HepG2 (cell line): ENCODE results near the gene C21orf58. TPM values are rescaled to one million over a fixed set of nuclear protein-coding genes. Genes with fewer than 3 reads are reported as not detected.

Source experiments
- ATAC-seq: fragments of 200-7000 bp; cut with Tn5 transposase; 3 replicates; pipeline ENCODE4 v1.9.1; 2020; ENCODE audit warnings: mild to moderate bottlenecking, moderate library complexity
- BruUV-seq: library from RNA; stranded (reverse); fragments of 400-500 nt; replicated peaks from 2 replicates; lab custom pipeline; 2021; lab: Mats Ljungman, UMichigan
- CTCF ChIA-PET: fragments of 300-600 bp; formaldehyde crosslinking; extraction: SDS; loops from one replicate; lab custom pipeline; 2021; ENCODE audit warnings: low total read pairs, inconsistent platforms, low intra/inter-chr PET ratio; lab: Yijun Ruan, JAX
- POLR2A ChIA-PET: fragments of 350-600 bp; sonication (Branson Sonifier 250); formaldehyde crosslinking; loops from one replicate; lab custom pipeline; 2020; ENCODE audit warnings: antibody characterized with exemption, inconsistent platforms; lab: Yijun Ruan, JAX
- DNase-seq: peaks from one replicate; pipeline ENCODE4 v3.0.0-alpha.2; 2015; ENCODE audit warnings: low spot score
- FAIRE-seq: peaks from 3 replicates; lab custom pipeline; 2011; peaks lifted over from hg19 to GRCh38; lab: Jason Lieb, UNC
- H2AFZ ChIP-seq: one replicate; pipeline ENCODE4 v1.6.1; 2011; ENCODE audit warnings: low read length, inconsistent platforms
- H3K27ac ChIP-seq: fragments of 300-600 bp; 3 replicates; pipeline ENCODE4 v1.8.0; 2011; ENCODE audit warnings: mixed run types, mild to moderate bottlenecking, mixed read lengths, low read length, inconsistent platforms; ENCODE audit not compliant: insufficient read depth; ENCODE audit errors: extremely low read length
- H3K27me3 ChIP-seq, 2 experiments: fragments of 200-600 bp in 1 of 2; 2 replicates in 1 of 2; 3 replicates in 1 of 2; pipeline versions ENCODE4 v1.6.0 to v1.8.0; 2011; ENCODE audit warnings: low read length in 2 of 2, mild to moderate bottlenecking in 2 of 2, moderate library complexity in 2 of 2, inconsistent platforms in 1 of 2; ENCODE audit not compliant: insufficient read depth in 2 of 2, control insufficient read depth in 1 of 2
- H3K36me3 ChIP-seq, 2 experiments: fragments of 200-600 bp in 1 of 2; replicated peaks in 1 of 2; 2 replicates in 1 of 2; 3 replicates in 1 of 2; pipeline versions ENCODE4 v1.5.1 to v1.8.0; 2011; ENCODE audit warnings: low read length in 2 of 2, inconsistent platforms in 1 of 2; ENCODE audit not compliant: insufficient read depth in 2 of 2, control insufficient read depth in 1 of 2
- H3K4me1 ChIP-seq: 2 replicates; pipeline ENCODE4 v1.5.1; 2012; ENCODE audit warnings: low read length, inconsistent platforms; ENCODE audit not compliant: insufficient read depth
- H3K4me2 ChIP-seq: 2 replicates; pipeline ENCODE4 v1.6.0; 2011; ENCODE audit warnings: low read depth, low read length, inconsistent platforms
- H3K4me3 ChIP-seq, 3 experiments: fragments of 200-600 bp in 1 of 3; sonication (generic), shearing (Covaris generic) in 1 of 3; replicated peaks in 1 of 3; 2 replicates each; pipeline ENCODE4 v1.5.1; 2011 to 2016; ENCODE audit warnings: low read length in 3 of 3, inconsistent platforms in 2 of 3, low read depth in 2 of 3, mild to moderate bottlenecking in 2 of 3, control low read depth in 1 of 3, mixed read lengths in 1 of 3; ENCODE audit not compliant: insufficient read depth in 1 of 3
- H3K79me2 ChIP-seq: one replicate; pipeline ENCODE4 v1.6.1; 2011; ENCODE audit warnings: low read length, inconsistent platforms; ENCODE audit not compliant: insufficient read depth
- H3K9ac ChIP-seq: 2 replicates; pipeline ENCODE4 v1.6.0; 2011; ENCODE audit warnings: mild to moderate bottlenecking, low read depth, low read length, inconsistent platforms; ENCODE audit not compliant: insufficient read depth
- H3K9me3 ChIP-seq: 2 replicates; pipeline ENCODE4 v1.5.1; 2012; ENCODE audit warnings: mild to moderate bottlenecking, low read length
- H4K20me1 ChIP-seq: 2 replicates; pipeline ENCODE4 v1.6.0; 2011; ENCODE audit warnings: inconsistent platforms, mild to moderate bottlenecking, low read length, moderate library complexity; ENCODE audit not compliant: insufficient read depth
- BRF2 ChIP-seq: sonication (generic); formaldehyde crosslinking; IDR thresholded peaks from 2 replicates; pipeline ENCODE4 v1.8.1; 2022; ENCODE audit warnings: mild to moderate bottlenecking, missing genetic modification reagents
- DNMT1 ChIP-seq: sonication (generic); formaldehyde crosslinking; IDR thresholded peaks from 2 replicates; pipeline ENCODE4 v1.5.1; 2020; ENCODE audit warnings: mild to moderate bottlenecking, missing genetic modification reagents
- DNMT3B ChIP-seq: conservative IDR thresholded peaks from 2 replicates; pipeline ENCODE4 v1.6.1; 2016; ENCODE audit warnings: missing biosample characterization, control low read depth
- GABPA ChIP-seq, 2 experiments: IDR thresholded peaks; 2 replicates each; pipeline ENCODE4 v1.6.1; 2011 to 2016; ENCODE audit warnings: low read depth in 2 of 2, low read length in 1 of 2, missing biosample characterization in 1 of 2, missing genetic modification characterization in 1 of 2
- HNF4G ChIP-seq, 2 experiments: sonication (generic) in 1 of 2; formaldehyde crosslinking in 1 of 2; IDR thresholded peaks; 2 replicates each; pipeline versions ENCODE4 v1.4.0 to v1.6.1; 2011 to 2020; ENCODE audit warnings: borderline replicate concordance in 2 of 2, low read depth in 2 of 2, mild to moderate bottlenecking in 2 of 2, low read length in 1 of 2, missing genetic modification reagents in 1 of 2, moderate library complexity in 1 of 2
- PHF8 ChIP-seq: sonication (generic); formaldehyde crosslinking; IDR thresholded peaks from 2 replicates; pipeline ENCODE4 v1.5.0; 2020; ENCODE audit warnings: missing genetic modification reagents
- RNF219 ChIP-seq: sonication (generic); formaldehyde crosslinking; IDR thresholded peaks from 2 replicates; pipeline ENCODE4 v1.5.0; 2020; ENCODE audit warnings: mild to moderate bottlenecking, missing genetic modification reagents
- RORA ChIP-seq: sonication (generic); formaldehyde crosslinking; IDR thresholded peaks from 2 replicates; pipeline ENCODE4 v1.5.0; 2020; ENCODE audit warnings: mild to moderate bottlenecking, missing genetic modification reagents, moderate library complexity
- ZNF619 ChIP-seq: sonication (generic); formaldehyde crosslinking; IDR thresholded peaks from 2 replicates; pipeline ENCODE4 v1.4.0; 2020; ENCODE audit warnings: mild to moderate bottlenecking, missing genetic modification reagents
- ZNF780A ChIP-seq: sonication (generic); formaldehyde crosslinking; IDR thresholded peaks from 2 replicates; pipeline ENCODE4 v1.8.0; 2022; ENCODE audit warnings: mild to moderate bottlenecking, missing genetic modification reagents, moderate library complexity
- whole genome bisulfite sequencing: methylation state at CpG from one replicate; pipeline ENCODE4 v1.1.6; 2017; ENCODE audit warnings: low lambda C conversion rate; 5-methylcytosine and 5-hydroxymethylcytosine counted together
- in situ Hi-C: cut with HindIII; loops from 2 replicates; pipeline ENCODE4 v1.10.0; 2017; ENCODE audit warnings: low pct_unique_long_range_greater_than_20kb; ENCODE audit not compliant: extremely low pct_ligation_motif_present
- intact Hi-C: fragments of 100-400 bp; cut with micrococcal nuclease; formaldehyde crosslinking; loops from one replicate; pipeline ENCODE4 v1.10.0; 2022; ENCODE audit not compliant: unreplicated experiment
- polyA plus RNA-seq, 8 experiments: library from polyadenylated mRNA; depleted of rRNA in 3 of 8; stranded (reverse) in 7 of 8; unstranded in 1 of 8; fragments of >200 nt; fragmentation: Illumina TruSeq in 4 of 8; extraction: Trizol in 4 of 8; gene quantifications; 2 replicates each; pipeline versions ENCODE4 v1.2.1 to v1.2.3, GENCODE V29; 2011 to 2016; ENCODE audit warnings: low read depth in 4 of 8, missing spikeins in 1 of 8, mixed read lengths in 1 of 8; ENCODE audit not compliant: insufficient read depth in 1 of 8
- total RNA-seq, 5 experiments: library from RNA; depleted of rRNA; stranded (reverse); fragments of >200 nt; fragmentation: Illumina TruSeq; extraction: Trizol; gene quantifications; 2 replicates each; pipeline ENCODE4 v1.2.3, GENCODE V29; 2016; ENCODE audit warnings: low read depth in 1 of 5

Gene C21orf58
- total and polyA plus RNA-seq, 2 of the 13 experiments (the other 11 are each of a cell fraction or from before 2014, with no cell fraction given): 3.5 to 6.8 TPM

DNA sequence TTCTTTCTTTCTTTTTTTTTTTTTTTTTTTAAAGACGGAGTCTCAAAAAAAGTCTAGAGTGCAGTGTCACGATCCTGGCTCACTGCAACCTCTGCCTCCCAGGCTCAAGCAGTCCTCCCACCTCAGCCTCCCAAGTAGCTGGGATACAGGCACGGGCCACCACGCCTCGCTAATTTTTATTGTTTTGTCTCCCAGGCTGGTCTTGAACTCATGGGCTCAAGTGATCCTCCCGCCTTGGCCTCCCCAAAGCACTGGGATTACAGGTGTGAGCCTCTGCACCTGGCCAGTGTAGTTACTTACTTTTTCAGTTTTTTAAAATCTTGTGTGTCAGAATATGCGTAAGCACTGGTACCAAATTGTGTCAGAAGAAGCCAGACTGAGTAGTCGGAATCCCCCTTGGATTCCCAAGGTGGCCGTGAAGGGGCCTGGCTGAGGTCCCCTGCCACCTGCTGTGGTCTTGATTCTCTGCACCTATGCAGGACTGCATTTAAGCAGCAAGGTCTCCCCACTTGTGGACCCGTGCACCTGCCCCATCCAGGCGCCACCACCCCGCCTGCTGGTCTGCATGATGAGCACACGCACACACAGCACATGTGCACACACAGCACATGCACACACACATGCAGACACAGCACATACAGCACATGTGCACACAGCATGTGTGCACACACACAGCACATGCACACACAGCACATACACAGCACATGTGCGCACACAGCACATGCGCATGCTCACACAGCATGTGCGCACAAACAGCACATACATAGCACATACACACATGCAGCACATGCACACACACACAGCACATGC lies 47.7 kb upstream of the C21orf58 start:
- ATAC-seq: no peak
- FAIRE-seq: no peak
- Histone ChIP-seq H3K4me1 (no peaks in the 10 kb centered on the region), H3K9ac (no peak overlapping the region), H3K79me2 (peaks cover 4% of the 10 kb centered on the region), H3K4me2 (no peak overlapping the region), H3K27me3 (no peaks in the 10 kb centered on the region), H4K20me1 (no peaks in the 10 kb centered on the region), H3K36me3 (peaks cover 20 to 41% of the 10 kb centered on the region in 2 experiments; a peak in 4 of 5 replicates), H3K27ac (no peak overlapping the region), H3K9me3 (no peaks in the 10 kb centered on the region), H2AFZ (no peak overlapping the region), H3K4me3 (no peak overlapping the region)
- CTCF ChIA-PET: no interaction called here
- intact Hi-C loops (no loop called here), in situ Hi-C loops (no loop called here)
- TF ChIP-seq GABPA (IDR thresholded peaks at IDR 0.05; ENCODE audit: low read depth, low read length) (0 out of 2 replicates have a peak, but pooled peaks have one; percentile 4), GABPA (CRISPR knock-in tag; IDR thresholded peaks at IDR 0.05; ENCODE audit: low read depth) (no peak), BRF2 (CRISPR knock-in tag) (no peak), DNMT1 (CRISPR knock-in tag) (no peak)
- 97% methylated on average over 13 of the region's 16 CpGs for WGBS
- POLR2A ChIA-PET: no interaction called here
- no TSS peak for BruUV-seq
- DNase-seq: no peak

DNA sequence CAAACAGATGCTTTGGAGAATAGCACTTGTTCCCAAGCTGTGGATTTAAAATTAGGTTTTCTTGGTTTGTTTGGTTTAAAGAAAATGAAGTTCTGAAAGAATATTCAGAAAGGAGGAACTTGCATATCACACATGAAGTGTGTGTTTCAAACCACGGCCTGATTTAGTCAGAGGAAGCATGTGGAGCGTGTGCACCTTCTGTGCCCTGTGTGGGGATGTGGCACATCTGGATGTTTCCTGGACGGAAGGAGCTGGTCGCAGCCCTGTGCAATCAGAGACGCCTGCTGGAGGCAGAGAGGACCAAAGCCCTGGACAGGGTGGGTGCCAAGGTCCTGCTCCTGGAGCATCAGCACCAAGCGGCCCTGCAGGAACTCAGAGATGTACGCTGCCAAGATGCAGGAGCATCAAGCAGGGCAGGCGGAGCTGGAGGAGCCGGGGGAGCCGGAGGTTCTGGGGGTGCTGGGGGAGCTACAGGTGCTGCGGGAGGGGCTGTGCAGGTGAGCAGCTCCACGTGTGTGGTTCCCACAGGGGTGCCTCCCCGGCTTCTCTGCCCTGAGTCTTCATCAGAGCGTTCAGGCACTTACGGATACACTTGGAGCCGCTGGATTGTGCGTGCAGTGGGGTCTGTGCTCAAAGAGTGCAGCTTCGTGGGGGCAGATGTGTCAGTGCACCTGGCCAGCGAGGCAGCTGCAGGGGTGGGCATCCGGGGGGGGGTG lies 46.0 kb upstream of the C21orf58 start:
- H4K20me1 ChIP-seq: no peaks in the 10 kb centered on the region
- intact Hi-C loops: no loop called here
- ChIA-PET CTCF (no interaction called here), POLR2A (no interaction called here)
- FAIRE-seq (no peak), ATAC-seq (no peak), DNase-seq (no peak)
- no peak overlapping the region for H3K27ac ChIP-seq
- H2AFZ ChIP-seq: no peak overlapping the region
- H3K9ac ChIP-seq: no peak overlapping the region
- H3K4me1 ChIP-seq: no peaks in the 10 kb centered on the region
- peaks cover 2% of the 10 kb centered on the region for H3K79me2 ChIP-seq
- no peaks in the 10 kb centered on the region for H3K9me3 ChIP-seq
- no TSS peak for BruUV-seq
- in situ Hi-C loops: no loop called here
- WGBS: 95% methylated on average over 11 of the region's 20 CpGs
- H3K36me3 ChIP-seq: peaks cover 23 to 54% of the 10 kb centered on the region in 2 experiments; a peak in 4 of 5 replicates
- no peak overlapping the region for H3K4me2 ChIP-seq
- no peaks in the 10 kb centered on the region for H3K27me3 ChIP-seq
- H3K4me3 ChIP-seq: no peak overlapping the region
- TF ChIP-seq ZNF780A: no peak
- TF ChIP-seq HNF4G (IDR thresholded peaks at IDR 0.05; ENCODE audit: borderline replicate concordance, low read depth, low read length): no peak
- TF ChIP-seq HNF4G (CRISPR knock-in tag; IDR thresholded peaks at IDR 0.05; ENCODE audit: borderline replicate concordance, low read depth): no peak
- TF ChIP-seq RNF219: no peak
- TF ChIP-seq ZNF619 (CRISPR knock-in tag): no peak
- no peak for TF ChIP-seq RORA (CRISPR knock-in tag)
- no peak for TF ChIP-seq DNMT3B
- TF ChIP-seq PHF8 (CRISPR knock-in tag): no peak
